Mucosa of rectum (tissue), 2 donors: ENCODE data around the gene SF3A2.
"Not testable (repeated sequence)": the region's sequence is repeated elsewhere in the genome, so short reads cannot be mapped to it uniquely, and the experiment has no call there.

Experiments used
- H3K27ac ChIP-seq, 2 donors: one replicate each; pipeline ENCODE4 v1.7.0; 2013; ENCODE audit warnings: inconsistent platforms in 2 of 2, low read depth in 2 of 2, low read length in 2 of 2
- H3K27me3 ChIP-seq, 2 donors: one replicate each; pipeline ENCODE4 v1.7.0; 2013; ENCODE audit warnings: low read length in 2 of 2; ENCODE audit not compliant: control insufficient read depth in 2 of 2, insufficient read depth in 2 of 2
- H3K36me3 ChIP-seq, 2 donors: one replicate each; pipeline ENCODE4 v1.7.0; 2013; ENCODE audit warnings: low read length in 2 of 2; ENCODE audit not compliant: control insufficient read depth in 2 of 2, insufficient read depth in 2 of 2
- H3K4me1 ChIP-seq, 2 donors: one replicate each; pipeline ENCODE4 v1.7.0; 2013; ENCODE audit warnings: low read length in 2 of 2, mild to moderate bottlenecking in 1 of 2; ENCODE audit not compliant: control insufficient read depth in 2 of 2, insufficient read depth in 2 of 2
- H3K4me3 ChIP-seq, 2 donors: one replicate each; pipeline ENCODE4 v1.7.0; 2013; ENCODE audit warnings: low read length in 2 of 2
- H3K9ac ChIP-seq, 2 donors: one replicate each; pipeline ENCODE4 v1.7.0; 2013; ENCODE audit warnings: low read length in 2 of 2, low read depth in 1 of 2, mild to moderate bottlenecking in 1 of 2
- H3K9me3 ChIP-seq, 2 donors: one replicate each; pipeline ENCODE4 v1.7.0; 2013; ENCODE audit warnings: low read length in 2 of 2; ENCODE audit not compliant: control insufficient read depth in 2 of 2
- donor health status: healthy.
- donor health status: Normal muscosa, but diverticular disease.

Gene SF3A2

GRCh38 chr19:2195361-2195760 is 41.3 kb upstream of the SF3A2 start:
- Histone ChIP-seq H3K9me3 (no peaks in the 10 kb centered on the region), H3K4me3 (no peak overlapping the region), H3K4me1 (peaks cover 4 to 7% of the 10 kb centered on the region in 2 donors), H3K9ac (no peak overlapping the region), H3K27me3 (no peaks in the 10 kb centered on the region), H3K36me3 (peaks cover 27 to 40% of the 10 kb centered on the region in 2 donors), H3K27ac (no peak overlapping the region)

GRCh38 chr19:2195914-2196313 is 40.7 kb upstream of the SF3A2 start:
- Histone ChIP-seq H3K9me3 (no peaks in the 10 kb centered on the region), H3K27me3 (no peaks in the 10 kb centered on the region), H3K27ac (no peak overlapping the region), H3K36me3 (peaks cover 25 to 40% of the 10 kb centered on the region in 2 donors), H3K9ac (no peak overlapping the region), H3K4me3 (no peak overlapping the region), H3K4me1 (peaks cover 4 to 7% of the 10 kb centered on the region in 2 donors)

GRCh38 chr19:2197270-2197669 is 39.4 kb upstream of the SF3A2 start:
- Histone ChIP-seq H3K9me3 (no peaks in the 10 kb centered on the region), H3K4me3 (no peak overlapping the region), H3K9ac (no peak overlapping the region), H3K27ac (no peak overlapping the region), H3K36me3 (peaks cover 29 to 38% of the 10 kb centered on the region in 2 donors), H3K27me3 (no peaks in the 10 kb centered on the region), H3K4me1 (no peaks in the 10 kb centered on the region)

GRCh38 chr19:2198317-2198716 is 38.3 kb upstream of the SF3A2 start:
- Histone ChIP-seq H3K4me3 (no peak overlapping the region), H3K36me3 (peaks cover 27 to 35% of the 10 kb centered on the region in 2 donors), H3K4me1 (no peaks in the 10 kb centered on the region), H3K9me3 (no peaks in the 10 kb centered on the region), H3K27ac (no peak overlapping the region), H3K27me3 (no peaks in the 10 kb centered on the region), H3K9ac (no peak overlapping the region)

DNA sequence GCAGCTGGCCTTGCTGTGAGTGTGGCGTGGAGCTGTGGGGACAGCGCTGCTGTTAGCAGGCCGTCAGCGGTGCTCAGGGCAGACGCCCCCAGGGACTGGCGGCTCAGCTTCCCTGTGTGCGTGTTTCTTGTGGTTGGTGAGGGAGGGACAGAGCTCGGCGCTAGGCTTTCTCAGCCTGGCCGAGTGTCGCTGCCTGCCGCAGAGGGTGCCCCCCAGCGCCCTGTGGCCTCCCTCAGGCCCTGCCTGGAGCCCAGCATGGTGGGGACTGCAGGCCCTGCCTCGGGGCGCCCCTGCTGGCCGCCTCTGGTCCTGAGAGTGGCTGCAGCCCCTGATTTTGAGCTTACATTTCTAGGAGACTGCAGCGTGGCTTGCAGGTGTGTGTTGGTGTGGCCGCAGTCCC is 37.4 kb upstream of the SF3A2 start:
- H3K4me3 ChIP-seq, result no peak overlapping the region
- peaks cover 29 to 37% of the 10 kb centered on the region in 2 donors for H3K36me3 ChIP-seq
- H3K27ac ChIP-seq, result no peak overlapping the region

DNA sequence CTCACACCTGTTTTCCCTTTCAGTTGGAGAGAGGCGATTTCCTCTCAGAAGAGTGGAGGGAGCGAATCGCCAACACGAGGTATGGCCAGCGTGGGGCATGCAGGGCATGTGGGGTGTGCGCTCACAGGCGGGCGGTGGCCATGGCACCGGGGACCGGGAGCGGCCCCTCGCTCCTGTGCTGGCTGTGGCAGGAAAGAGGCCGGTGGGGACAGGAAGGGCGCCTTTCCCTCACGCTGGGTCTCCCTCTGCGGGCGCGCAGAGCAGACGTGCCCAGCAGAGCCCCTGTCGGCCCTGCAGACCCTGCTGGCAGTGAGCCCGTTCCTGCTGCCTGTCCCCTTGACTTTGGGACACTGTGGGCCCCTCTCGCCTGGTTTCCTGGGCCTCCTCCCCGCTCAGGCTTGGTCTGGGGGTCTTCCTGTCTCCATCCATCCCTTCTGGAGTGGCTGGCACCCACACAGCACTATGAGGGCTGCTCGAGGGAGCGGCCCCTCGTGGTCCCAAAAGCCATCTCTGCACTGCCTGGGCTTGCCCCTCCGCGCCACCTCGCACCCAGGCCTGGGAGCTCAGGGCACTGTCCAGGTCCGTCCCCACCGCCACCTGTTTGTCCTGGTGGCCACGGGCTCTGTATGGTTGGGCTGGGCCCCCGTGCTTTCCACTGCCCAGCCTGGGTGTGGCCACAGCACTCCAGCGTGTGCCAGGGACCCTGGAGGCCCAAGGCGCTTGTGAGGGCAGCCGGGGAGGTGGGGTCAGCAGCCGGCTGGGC is 36.6 kb upstream of the SF3A2 start:
- Histone ChIP-seq H3K9me3 (no peaks in the 10 kb centered on the region), H3K4me3 (no peak overlapping the region), H3K27me3 (no peaks in the 10 kb centered on the region), H3K4me1 (no peaks in the 10 kb centered on the region), H3K36me3 (peaks cover 27 to 33% of the 10 kb centered on the region in 2 donors), H3K9ac (no peak overlapping the region), H3K27ac (no peak overlapping the region)

More for the DNA sequence above, 37.4 kb upstream of the SF3A2 start:
- no peaks in the 10 kb centered on the region for H3K27me3 ChIP-seq
- H3K4me1 ChIP-seq, result no peaks in the 10 kb centered on the region
- H3K9me3 ChIP-seq, result no peaks in the 10 kb centered on the region
- H3K9ac ChIP-seq, result no peak overlapping the region

DNA sequence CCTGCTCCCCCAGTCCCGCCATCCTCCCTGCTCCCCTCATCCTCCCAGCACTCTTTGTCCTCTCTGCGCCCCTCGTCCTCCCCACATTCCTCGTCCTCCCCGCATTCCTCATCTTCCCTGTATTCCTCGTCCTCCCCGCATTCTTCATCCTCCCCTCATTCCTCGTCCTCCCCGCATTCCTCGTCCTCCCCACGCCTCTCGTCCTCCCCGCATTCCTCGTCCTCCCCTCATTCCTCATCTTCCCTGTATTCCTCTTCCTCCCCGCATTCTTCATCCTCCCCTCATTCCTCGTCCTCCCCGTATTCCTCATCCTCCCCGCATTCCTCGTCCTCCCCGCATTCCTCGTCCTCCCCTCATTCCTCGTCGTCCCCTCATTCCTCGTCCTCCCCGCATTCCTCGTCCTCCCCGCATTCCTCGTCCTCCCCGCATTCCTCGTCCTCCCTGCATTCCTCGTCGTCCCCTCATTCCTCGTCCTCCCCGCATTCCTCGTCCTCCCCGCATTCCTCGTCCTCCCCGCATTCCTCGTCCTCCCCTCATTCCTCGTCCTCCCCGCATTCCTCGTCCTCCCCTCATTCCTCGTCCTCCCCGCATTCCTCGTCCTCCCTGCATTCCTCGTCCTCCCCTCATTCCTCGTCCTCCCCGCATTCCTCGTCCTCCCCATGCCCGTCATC is 35.9 kb upstream of the SF3A2 start:
- H3K36me3 ChIP-seq, result peaks cover 24 to 30% of the 10 kb centered on the region in 2 donors
- not testable (repeated sequence) for H3K9ac ChIP-seq

GRCh38 chr19:2201473-2202148 is 35.0 kb upstream of the SF3A2 start:
- peaks cover 22 to 30% of the 10 kb centered on the region in 2 donors for H3K36me3 ChIP-seq
- no peak overlapping the region for H3K9ac ChIP-seq
- no peaks in the 10 kb centered on the region for H3K9me3 ChIP-seq
- H3K4me1 ChIP-seq, result no peaks in the 10 kb centered on the region
- H3K4me3 ChIP-seq, result no peak overlapping the region
- H3K27ac ChIP-seq, result no peak overlapping the region
- H3K27me3 ChIP-seq, result no peaks in the 10 kb centered on the region

More for the DNA sequence above, 35.9 kb upstream of the SF3A2 start:
- not testable (repeated sequence) for H3K4me1 ChIP-seq, H3K27me3 ChIP-seq, H3K9me3 ChIP-seq, H3K4me3 ChIP-seq, H3K27ac ChIP-seq

GRCh38 chr19:2202366-2202765 is 34.3 kb upstream of the SF3A2 start:
- Histone ChIP-seq H3K4me1 (no peaks in the 10 kb centered on the region), H3K27ac (no peak overlapping the region), H3K27me3 (no peaks in the 10 kb centered on the region), H3K9ac (no peak overlapping the region), H3K4me3 (no peak overlapping the region), H3K36me3 (peaks cover 28 to 32% of the 10 kb centered on the region in 2 donors), H3K9me3 (no peaks in the 10 kb centered on the region)

- Histone ChIP-seq H3K27ac (no peak overlapping the region), H3K27me3 (no peaks in the 10 kb centered on the region), H3K9me3 (no peaks in the 10 kb centered on the region), H3K36me3 (peaks cover 41 to 47% of the 10 kb centered on the region in 2 donors), H3K4me1 (peaks cover 5 to 13% of the 10 kb centered on the region in 2 donors), H3K9ac (no peak overlapping the region), H3K4me3 (no peak overlapping the region)
Observed at GRCh38 chr19:2207008-2207407, 29.6 kb upstream of the SF3A2 start.
